Psoas muscle (tissue), 8 donors: ENCODE measurements around the gene TET2. TPM values are rescaled to one million over a fixed set of nuclear protein-coding genes. Genes with fewer than 3 reads are reported as not detected.

ENCODE experiments used
- ATAC-seq, 4 donors: fragments of 200-7000 bp; cut with Tn5 transposase; one replicate each; pipeline ENCODE4 v1.9.1; 2020; ENCODE audit warnings: moderate library complexity in 3 of 4, mild to moderate bottlenecking in 2 of 4
- DNase-seq, 2 donors: peaks; one replicate each; pipeline ENCODE4 v3.0.0-alpha.2; 2020
- H3K27ac ChIP-seq: fragments of 200-600 bp; one replicate; pipeline ENCODE4 v1.8.0; 2022
- H3K27me3 ChIP-seq, 3 donors: fragments of 200-600 bp in 1 of 3; one replicate each; pipeline versions ENCODE4 v1.6.1 to v1.8.0; 2013 to 2022; ENCODE audit warnings: low read length in 2 of 3, mild to moderate bottlenecking in 2 of 3, moderate library complexity in 1 of 3; ENCODE audit not compliant: insufficient read depth in 3 of 3
- H3K36me3 ChIP-seq, 2 donors: fragments of 200-600 bp in 1 of 2; one replicate each; pipeline versions ENCODE4 v1.6.1 to v1.8.0; 2013 to 2022; ENCODE audit warnings: low read depth in 1 of 2, mild to moderate bottlenecking in 1 of 2, moderate library complexity in 1 of 2; ENCODE audit not compliant: insufficient read depth in 1 of 2
- H3K4me1 ChIP-seq: fragments of 200-600 bp; one replicate; pipeline ENCODE4 v1.8.0; 2022
- H3K4me3 ChIP-seq: fragments of 200-600 bp; one replicate; pipeline ENCODE4 v1.8.0; 2022; ENCODE audit warnings: mild to moderate bottlenecking
- H3K9me3 ChIP-seq: fragments of 200-600 bp; one replicate; pipeline ENCODE4 v1.8.0; 2022
- CTCF ChIP-seq: fragments of 200-600 bp; IDR thresholded peaks from one replicate; pipeline ENCODE4 v1.8.0; 2022; ENCODE audit warnings: antibody characterized with exemption
- WGBS, 3 donors: extraction: QIAGEN DNeasy Blood & Tissue Kit; methylation state at CpG; one replicate each; pipeline versions ENCODE4 v1.1.6 to v1.1.7; 2013; 5-methylcytosine and 5-hydroxymethylcytosine counted together
- intact Hi-C, 2 donors: fragments of 100-400 bp; cut with DNase I; formaldehyde crosslinking; loops; one replicate each; pipeline versions ENCODE4 v1.11.0 to v1.14.2; 2022
- polyA plus RNA-seq, 3 donors: library from polyadenylated mRNA; stranded (reverse); fragments of 200-250 nt; gene quantifications; one replicate each; pipeline ENCODE4 v1.2.3, GENCODE V29; 2013
- total RNA-seq, 4 donors: library from RNA; stranded (reverse); fragmentation: NEBNext Ultra II Directional in 2 of 4; extraction: Animal tissue kit (Norgen Biotek cat#: 25700) in 2 of 4; gene quantifications; one replicate each; pipeline versions ENCODE4 v1.2.1 to v1.2.4, GENCODE V29; 2021 to 2023
- donor health status: healthy with polysubstance abuse.
- donor health status: DM: no; HTN: no; CAD: no; lungs with moderate emphysema.
- donor health status: Bipolar disorder and iron deficiency.
- donor health status: healthy.
- donor health status: DM: yes; HTN: yes; CAD: no.
- donor health status: DM: no; HTN: no; CAD: no.
- donor health status: DM: no; HTN: no; CAD: no.
- donor health status: DM: yes; HTN: yes; CAD: no.

TET2 gene
- total and polyA plus RNA-seq, 7 donors, result 1.4 to 24.0 (median 12.4) TPM

DNA sequence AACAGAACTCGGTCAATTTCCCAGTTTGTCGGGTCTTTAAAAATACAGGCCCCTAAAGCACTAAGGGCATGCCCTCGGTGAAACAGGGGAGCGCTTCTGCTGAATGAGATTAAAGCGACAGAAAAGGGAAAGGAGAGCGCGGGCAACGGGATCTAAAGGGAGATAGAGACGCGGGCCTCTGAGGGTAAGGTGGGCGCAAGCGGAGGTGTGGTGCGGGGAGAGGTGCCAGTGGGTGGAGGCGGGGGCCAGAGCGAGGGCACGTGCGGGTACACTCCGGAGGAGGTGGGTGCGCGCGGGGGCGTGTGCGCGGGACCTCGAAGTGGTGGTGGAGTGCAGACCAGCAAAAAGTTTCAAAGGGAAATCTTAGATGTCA, 787 bp upstream of the TET2 start:
- Histone ChIP-seq H3K36me3 (no peaks in the 10 kb centered on the region), H3K4me3 (peak overlapping the region; percentile 86), H3K27ac (peak overlapping the region; percentile 84), H3K4me1 (peaks cover 24% of the 10 kb centered on the region), H3K27me3 (no peaks in the 10 kb centered on the region), H3K9me3 (no peaks in the 10 kb centered on the region)
- ATAC-seq (peak; percentile 15 to 35 (median 24)), DNase-seq (no peak)
- WGBS, 3 donors, result 3 to 18% (median 8%) methylated on average over 17 to 25 of the region's 25 CpGs
- no peak for TF ChIP-seq CTCF
- intact Hi-C loops, result loop anchor here (2.0 to 5.0 kb wide), 2 partner anchors 46 to 327 kb away; no protein-coding TSS in a partner anchor

DNA sequence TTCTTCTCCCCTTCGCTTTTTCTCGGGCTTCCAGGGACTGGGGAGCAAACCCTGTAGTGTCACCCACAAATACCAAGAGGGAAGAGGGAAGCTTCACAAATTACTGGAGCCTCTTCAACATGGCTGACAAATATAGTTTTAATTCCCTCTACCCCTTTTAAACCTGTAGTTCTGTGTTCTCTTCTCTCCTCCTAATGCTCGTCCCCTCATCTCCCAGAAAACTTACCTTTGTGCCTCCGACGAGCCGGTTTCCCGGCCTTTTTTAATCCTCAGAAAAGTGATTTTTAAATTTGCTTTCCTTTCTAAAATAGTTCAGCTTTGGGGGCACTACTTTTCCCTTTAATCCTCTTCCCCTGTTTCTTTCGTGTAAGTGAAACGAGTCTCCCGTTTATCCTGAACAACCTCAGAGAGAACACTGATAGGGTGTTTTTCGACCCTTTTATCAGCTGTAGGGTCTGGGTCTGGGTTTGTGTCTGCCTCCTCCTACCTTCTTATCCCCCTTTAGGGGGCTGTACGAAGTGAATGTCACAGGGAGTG, 408 bp downstream of the TET2 start:
- TF ChIP-seq CTCF, result no peak

GRCh38 chr4:105147553-105148161, 981 bp downstream of the TET2 start:
- no peaks in the 10 kb centered on the region for H3K36me3 ChIP-seq
- peak overlapping the region; percentile 86 for H3K4me3 ChIP-seq
- H3K27me3 ChIP-seq, result no peaks in the 10 kb centered on the region
- peak; percentile 30 to 53 (median 34) for ATAC-seq
- peaks cover 25% of the 10 kb centered on the region for H3K4me1 ChIP-seq
- no peaks in the 10 kb centered on the region for H3K9me3 ChIP-seq
- WGBS, 3 donors, result 0 to 1% (median 1%) methylated on average over 16 of the region's 16 CpGs
- DNase-seq, result no peak
- peak overlapping the region; percentile 84 for H3K27ac ChIP-seq
- TF ChIP-seq CTCF, result no peak
- intact Hi-C loops, result loop anchor here (2.0 to 5.0 kb wide), 2 partner anchors 45 to 325 kb away; no protein-coding TSS in a partner anchor

More for the DNA sequence above, 408 bp downstream of the TET2 start:
- ATAC-seq (peak; percentile 10 to 47 (median 30)), DNase-seq (no peak)
- H3K4me3 ChIP-seq, result peak overlapping the region; percentile 86
- H3K27ac ChIP-seq, result peak overlapping the region; percentile 84
- H3K27me3 ChIP-seq, result no peaks in the 10 kb centered on the region
- H3K4me1 ChIP-seq, result peaks cover 24% of the 10 kb centered on the region
- H3K9me3 ChIP-seq, result no peaks in the 10 kb centered on the region
- no peaks in the 10 kb centered on the region for H3K36me3 ChIP-seq
- 0% methylated on average over 12 of the region's 12 CpGs for WGBS, 3 donors
- intact Hi-C loops, result loop anchor here (2.0 to 5.0 kb wide), 2 partner anchors 45 to 326 kb away; no protein-coding TSS in a partner anchor

DNA sequence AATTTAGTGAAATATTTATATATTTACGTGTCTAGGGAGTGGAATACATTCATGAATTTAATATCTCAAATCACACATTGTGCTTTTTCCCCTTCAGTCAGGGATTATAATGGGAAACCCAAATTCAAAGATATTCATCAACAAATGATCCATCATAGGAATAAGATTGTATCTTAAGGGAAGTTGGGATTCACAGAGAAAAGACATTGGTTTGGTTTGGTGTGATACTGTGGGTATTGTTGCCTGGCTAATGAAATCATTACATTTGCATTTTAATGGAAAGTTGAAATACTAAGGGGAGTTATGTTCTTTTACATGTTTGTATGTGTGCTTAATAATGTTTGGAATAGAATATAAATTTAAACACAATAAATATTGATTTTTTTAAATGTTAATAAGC, 1.7 kb downstream of the TET2 start:
- Histone ChIP-seq H3K27ac (peak overlapping the region; percentile 84), H3K4me3 (peak overlapping the region; percentile 86), H3K36me3 (no peaks in the 10 kb centered on the region), H3K4me1 (peaks cover 32% of the 10 kb centered on the region), H3K27me3 (no peaks in the 10 kb centered on the region), H3K9me3 (no peaks in the 10 kb centered on the region)
- ATAC-seq (no peak), DNase-seq (no peak)
- no peak for TF ChIP-seq CTCF
- 25 to 31% (median 27%) methylated on average over 1 of the region's 1 CpG for WGBS, 3 donors
- intact Hi-C loops, result loop anchor here in 1 of 2 donors (5.0 kb wide), 1 partner anchor 44 kb away; no protein-coding TSS in a partner anchor
